H1 (cell line): ENCODE results near the gene STXBP6. TPM values are rescaled to one million over a fixed set of nuclear protein-coding genes. Genes with fewer than 3 reads are reported as not detected.

Source experiments
- CTCF ChIA-PET: fragments of 300-600 bp; sonication (Branson Sonifier 250); formaldehyde crosslinking; loops from one replicate; lab custom pipeline; 2021; ENCODE audit not compliant: partially characterized antibody; lab: Charles Lee
- POLR2A ChIA-PET: fragments of 300-600 bp; sonication (Branson Sonifier 250); formaldehyde crosslinking; loops from one replicate; lab custom pipeline; 2021; ENCODE audit warnings: inconsistent platforms; ENCODE audit not compliant: partially characterized antibody; lab: Charles Lee
- DNase-seq, 2 experiments: peaks; one replicate each; pipeline versions ENCODE4 v3.0.0 to v3.0.0-alpha.2; 2010 to 2022; ENCODE audit warnings: low spot score in 2 of 2, low read depth in 1 of 2, mixed read lengths in 1 of 2
- FAIRE-seq: peaks from 2 replicates; lab custom pipeline; 2011; peaks lifted over from hg19 to GRCh38; lab: Jason Lieb, UNC
- H2AFZ ChIP-seq: 2 replicates; pipeline ENCODE4 v1.8.1; 2012; ENCODE audit warnings: low read length, inconsistent platforms
- H2AK5ac ChIP-seq: 2 replicates; pipeline ENCODE4 v1.6.1; 2013; ENCODE audit warnings: low read depth, low read length
- H2BK120ac ChIP-seq: replicated peaks from 2 replicates; pipeline ENCODE3; 2013; ENCODE audit warnings: low read depth, low read length, inconsistent platforms
- H2BK12ac ChIP-seq: 2 replicates; pipeline ENCODE4 v1.6.1; 2013; ENCODE audit warnings: low read depth, low read length
- H2BK15ac ChIP-seq: 2 replicates; pipeline ENCODE4 v1.6.1; 2013; ENCODE audit warnings: low read length
- H2BK20ac ChIP-seq: 2 replicates; pipeline ENCODE4 v1.6.1; 2013; ENCODE audit warnings: low read length
- H2BK5ac ChIP-seq: 2 replicates; pipeline ENCODE4 v1.6.1; 2013; ENCODE audit warnings: low read depth, low read length
- H3K14ac ChIP-seq: 2 replicates; pipeline ENCODE4 v1.6.1; 2013; ENCODE audit warnings: inconsistent platforms; ENCODE audit not compliant: insufficient read length
- H3K18ac ChIP-seq: 2 replicates; pipeline ENCODE4 v1.6.1; 2013; ENCODE audit warnings: low read length; ENCODE audit errors: extremely low read depth
- H3K23ac ChIP-seq: 2 replicates; pipeline ENCODE4 v1.6.1; 2013; ENCODE audit warnings: inconsistent platforms; ENCODE audit not compliant: insufficient read length
- H3K23me2 ChIP-seq: 2 replicates; pipeline ENCODE4 v1.6.1; 2013; ENCODE audit warnings: low read depth, low read length
- H3K27ac ChIP-seq: 2 replicates; pipeline ENCODE4 v1.6.1; 2011; ENCODE audit warnings: low read depth, low read length, inconsistent platforms
- H3K27me3 ChIP-seq, 4 experiments: replicated peaks in 1 of 4; 1 replicate in 1 of 4; 2 replicates in 3 of 4; pipeline versions ENCODE4 v1.6.1 to v1.8.1; 2011 to 2013; ENCODE audit warnings: low read length in 3 of 4, mild to moderate bottlenecking in 3 of 4, inconsistent platforms in 2 of 4, mixed read lengths in 2 of 4, moderate library complexity in 1 of 4; ENCODE audit not compliant: control insufficient read depth in 3 of 4, insufficient read depth in 3 of 4; ENCODE audit errors: extremely low read depth in 1 of 4
- H3K36me3 ChIP-seq, 4 experiments: 2 replicates each; pipeline versions ENCODE4 v1.6.1 to v1.8.1; 2011 to 2013; ENCODE audit warnings: mild to moderate bottlenecking in 4 of 4, low read length in 3 of 4, moderate library complexity in 2 of 4, control low read depth in 1 of 4, inconsistent platforms in 1 of 4; ENCODE audit not compliant: insufficient read depth in 4 of 4, control insufficient read depth in 2 of 4
- H3K4ac ChIP-seq: replicated peaks from 2 replicates; pipeline ENCODE3; 2013; ENCODE audit warnings: low read length, low read depth, mixed read lengths, inconsistent platforms; ENCODE audit not compliant: insufficient read length
- H3K4me1 ChIP-seq, 4 experiments: replicated peaks in 1 of 4; 1 replicate in 1 of 4; 2 replicates in 3 of 4; pipeline versions ENCODE4 v1.6.1 to v1.8.1; 2011 to 2013; ENCODE audit warnings: low read length in 3 of 4, inconsistent platforms in 2 of 4, mixed read lengths in 1 of 4; ENCODE audit not compliant: insufficient read depth in 4 of 4, control insufficient read depth in 3 of 4
- H3K4me2 ChIP-seq, 2 experiments: 2 replicates each; pipeline versions ENCODE4 v1.6.1 to v1.8.1; 2011 to 2013; ENCODE audit warnings: low read depth in 2 of 2, low read length in 2 of 2, control low read depth in 1 of 2, inconsistent platforms in 1 of 2, mild to moderate bottlenecking in 1 of 2; ENCODE audit not compliant: insufficient read depth in 1 of 2
- H3K4me3 ChIP-seq, 4 experiments: fragments of 200-600, 300-600 bp in 1 of 4; sonication (generic), shearing (Covaris generic), sonication (Bioruptor Twin) in 1 of 4; 2 replicates each; pipeline versions ENCODE4 v1.5.1 to v1.8.1; 2011 to 2016; ENCODE audit warnings: low read length in 4 of 4, low read depth in 3 of 4, control low read depth in 2 of 4, inconsistent platforms in 2 of 4, mild to moderate bottlenecking in 2 of 4, mixed read lengths in 1 of 4, moderate library complexity in 1 of 4; ENCODE audit not compliant: insufficient read depth in 2 of 4; ENCODE audit errors: extremely low read depth in 1 of 4
- H3K56ac ChIP-seq: replicated peaks from 2 replicates; pipeline ENCODE3; 2013; ENCODE audit warnings: low read depth, mild to moderate bottlenecking, mixed read lengths, low read length, inconsistent platforms; ENCODE audit not compliant: insufficient read length
- H3K79me1 ChIP-seq: 2 replicates; pipeline ENCODE4 v1.6.1; 2013; ENCODE audit warnings: low read depth, low read length, control low read depth
- H3K79me2 ChIP-seq, 2 experiments: 2 replicates each; pipeline versions ENCODE4 v1.6.1 to v1.8.1; 2012 to 2013; ENCODE audit warnings: low read length in 2 of 2, mild to moderate bottlenecking in 2 of 2, inconsistent platforms in 1 of 2; ENCODE audit not compliant: insufficient read depth in 2 of 2, control insufficient read depth in 1 of 2
- H3K9ac ChIP-seq, 4 experiments: replicated peaks in 1 of 4; 1 replicate in 1 of 4; 2 replicates in 3 of 4; pipeline versions ENCODE4 v1.6.1 to v1.8.1; 2011 to 2013; ENCODE audit warnings: low read depth in 3 of 4, low read length in 3 of 4, control low read depth in 2 of 4, mild to moderate bottlenecking in 2 of 4, moderate library complexity in 2 of 4, inconsistent platforms in 1 of 4; ENCODE audit errors: extremely low read depth in 1 of 4
- H3K9me3 ChIP-seq, 2 experiments: 2 replicates each; pipeline versions ENCODE4 v1.6.1 to v1.8.1; 2012 to 2013; ENCODE audit warnings: mild to moderate bottlenecking in 2 of 2, moderate library complexity in 2 of 2, control low read depth in 1 of 2, inconsistent platforms in 1 of 2, low read depth in 1 of 2, low read length in 1 of 2, mixed read lengths in 1 of 2; ENCODE audit not compliant: insufficient read depth in 2 of 2
- H4K20me1 ChIP-seq, 2 experiments: replicated peaks in 1 of 2; 2 replicates each; pipeline versions ENCODE3 to v1.8.1; 2011 to 2013; ENCODE audit warnings: inconsistent platforms in 2 of 2, low read length in 2 of 2, mild to moderate bottlenecking in 1 of 2; ENCODE audit not compliant: insufficient read depth in 2 of 2, control insufficient read depth in 1 of 2
- H4K5ac ChIP-seq: 2 replicates; pipeline ENCODE4 v1.6.1; 2013; ENCODE audit warnings: low read length, low read depth, mixed read lengths, inconsistent platforms; ENCODE audit not compliant: insufficient read length
- H4K8ac ChIP-seq: 2 replicates; pipeline ENCODE4 v1.8.0; 2013; ENCODE audit warnings: mild to moderate bottlenecking, moderate library complexity, low read length, inconsistent platforms; ENCODE audit not compliant: insufficient read depth; ENCODE audit errors: extremely low read depth
- H4K91ac ChIP-seq: replicated peaks from 2 replicates; pipeline ENCODE3; 2013; ENCODE audit warnings: low read length, mixed read lengths, inconsistent platforms; ENCODE audit not compliant: insufficient read length
- BACH1 ChIP-seq: IDR thresholded peaks from 2 replicates; pipeline ENCODE4 v1.6.1; 2012; ENCODE audit warnings: low read length, improper control_type of control experiment
- GABPA ChIP-seq: IDR thresholded peaks from 2 replicates; pipeline ENCODE4 v1.6.1; 2011; ENCODE audit warnings: mild to moderate bottlenecking, low read length, moderate library complexity, borderline replicate concordance; ENCODE audit not compliant: insufficient read depth
- KDM5A ChIP-seq: fragments of 200-600 bp; IDR thresholded peaks from 2 replicates; pipeline ENCODE4 v1.7.1; 2012; ENCODE audit warnings: mild to moderate bottlenecking, low read length, inconsistent platforms, mixed read lengths
- SP1 ChIP-seq: IDR thresholded peaks from 2 replicates; pipeline ENCODE4 v1.6.1; 2011; ENCODE audit warnings: low read depth, low read length
- WGBS, 2 experiments: shearing (Covaris generic) in 1 of 2; methylation state at CpG; one replicate each; pipeline versions ENCODE4 v1.1.6 to v1.1.7; 2013 to 2015; ENCODE audit warnings: low lambda C conversion rate in 2 of 2, mixed read lengths in 2 of 2, inconsistent platforms in 1 of 2, low coverage in 1 of 2, missing lambda C conversion rate in 1 of 2; ENCODE audit not compliant: insufficient replicate concordance in 2 of 2, insufficient coverage in 1 of 2, insufficient read length in 1 of 2; ENCODE audit errors: extremely low coverage in 1 of 2, missing lambda C conversion rate in 1 of 2; 5-methylcytosine and 5-hydroxymethylcytosine counted together
- polyA plus RNA-seq, 7 experiments: library from polyadenylated mRNA; depleted of rRNA in 3 of 7; stranded (reverse) in 5 of 7; unstranded in 2 of 7; fragments of >200 nt in 5 of 7; fragments of 200-250 nt in 2 of 7; gene quantifications; 1 replicate in 5 of 7; 2 replicates in 1 of 7; 4 replicates in 1 of 7; pipeline versions ENCODE4 v1.2.1 to v1.2.3, GENCODE V29; 2011 to 2013; ENCODE audit warnings: missing spikeins in 2 of 7, mixed read lengths in 2 of 7
- total RNA-seq: library from RNA; stranded (reverse); fragmentation: NEBNext Ultra II Directional; extraction: Animal tissue kit (Norgen Biotek cat#: 25700); gene quantifications from 2 replicates; pipeline ENCODE4 v1.2.1, GENCODE V29; 2021

Gene STXBP6
- total and polyA plus RNA-seq, 2 of the 8 experiments (the other 6 are each of a cell fraction or from before 2014, with no cell fraction given): 9.4 to 18.1 TPM

DNA sequence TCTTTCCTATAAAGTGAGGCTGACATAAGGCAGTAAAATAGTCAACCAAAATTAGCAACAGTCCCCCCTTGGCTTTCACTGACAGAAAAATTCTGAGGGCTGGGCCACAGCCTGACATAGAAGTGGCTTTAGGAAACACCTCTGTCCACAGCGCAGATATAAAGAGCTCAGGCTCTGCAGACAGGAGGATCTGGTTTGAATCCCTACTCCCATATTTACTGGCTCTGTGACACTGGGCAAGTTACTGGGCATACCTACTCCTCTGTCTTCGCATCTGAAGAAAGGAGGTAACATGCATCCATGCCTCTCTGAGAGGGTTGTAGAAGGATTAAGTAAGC, 95.3 kb downstream of the STXBP6 start:
- WGBS, 2 experiments: 91% methylated on average over 2 of the region's 2 CpGs; no CpG with 5 or more reads in 1 of the 2 experiments
- Histone ChIP-seq H4K8ac (no peak overlapping the region), H4K91ac (peak overlapping the region; percentile 14), H2BK15ac (no peak overlapping the region), H3K4me1 (peaks cover 0 to 9% (median 7%) of the 10 kb centered on the region in 4 experiments; a peak in 3 of 7 replicates), H3K23ac (no peak overlapping the region), H3K79me1 (no peaks in the 10 kb centered on the region), H2AFZ (no peak overlapping the region), H3K18ac (no peak overlapping the region; the same call in 1 of the 2 replicates), H3K14ac (no peak overlapping the region), H3K23me2 (no peaks in the 10 kb centered on the region), H3K9ac (no peak overlapping the region), H3K27ac (no peak overlapping the region), H2BK12ac (0 out of 2 replicates have a peak overlapping the region, but pooled peaks have one; percentile 89), H3K27me3 (no peaks in the 10 kb centered on the region), H2BK5ac (no peak overlapping the region), H2BK20ac (no peak overlapping the region), H3K4ac (peak overlapping the region; percentile 3), H4K20me1 (no peaks in the 10 kb centered on the region), H4K5ac (no peak overlapping the region), H3K9me3 (peaks cover 0 to 3% of the 10 kb centered on the region in 2 experiments; a peak in 2 of 4 replicates), H3K56ac (no peak overlapping the region), H3K79me2 (no peaks in the 10 kb centered on the region), H2AK5ac (no peak overlapping the region), H3K4me3 (no peak overlapping the region), H3K4me2 (no peak overlapping the region; a peak in 1 of 4 replicates), H3K36me3 (no peaks in the 10 kb centered on the region), H2BK120ac (no peak overlapping the region)
- no peak for DNase-seq
- no peak for FAIRE-seq
- ChIA-PET POLR2A (no interaction called here), CTCF (interaction anchor here (0.8 to 2.8 kb wide), 9 partner anchors 10 to 178 kb away, joined by 3 to 11 read pairs (median 3); no protein-coding TSS in a partner anchor)
- TF ChIP-seq KDM5A: no peak
- TF ChIP-seq GABPA: no peak
- TF ChIP-seq SP1: no peak
- no peak for TF ChIP-seq BACH1
